ENCODE results near the gene TPRN.

TPRN gene

GRCh38 chr9:137158625-137159024 is 41.9 kb downstream of the TPRN start:
- DNase-seq = no peak

GRCh38 chr9:137157618-137158415 is 42.7 kb downstream of the TPRN start:
- no peak for DNase-seq

- DNase-seq = no peak
Observed at GRCh38 chr9:137156567-137157375, 43.8 kb downstream of the TPRN start.

DNA sequence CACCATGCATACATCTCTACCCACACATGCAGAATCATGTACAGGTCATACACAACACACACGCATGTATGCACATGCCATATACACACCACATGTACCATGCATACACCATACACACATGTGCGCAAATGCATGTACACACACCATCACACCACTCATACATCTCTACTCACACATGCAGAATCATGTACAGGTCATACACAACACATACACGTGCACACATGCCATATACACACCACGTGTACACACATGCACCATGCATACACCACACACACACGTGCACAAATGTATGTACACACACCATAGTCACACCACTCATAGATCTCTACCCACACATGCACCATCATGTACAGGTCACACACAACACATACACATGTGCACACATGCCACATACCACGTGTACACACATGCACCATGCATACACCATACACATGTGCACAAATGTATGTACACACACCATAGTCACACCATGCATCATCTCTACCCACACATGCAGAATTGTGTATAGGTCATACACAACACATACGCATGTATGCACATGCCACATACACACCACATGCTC is 47.6 kb downstream of the TPRN start:
- DNase-seq = no peak

DNA sequence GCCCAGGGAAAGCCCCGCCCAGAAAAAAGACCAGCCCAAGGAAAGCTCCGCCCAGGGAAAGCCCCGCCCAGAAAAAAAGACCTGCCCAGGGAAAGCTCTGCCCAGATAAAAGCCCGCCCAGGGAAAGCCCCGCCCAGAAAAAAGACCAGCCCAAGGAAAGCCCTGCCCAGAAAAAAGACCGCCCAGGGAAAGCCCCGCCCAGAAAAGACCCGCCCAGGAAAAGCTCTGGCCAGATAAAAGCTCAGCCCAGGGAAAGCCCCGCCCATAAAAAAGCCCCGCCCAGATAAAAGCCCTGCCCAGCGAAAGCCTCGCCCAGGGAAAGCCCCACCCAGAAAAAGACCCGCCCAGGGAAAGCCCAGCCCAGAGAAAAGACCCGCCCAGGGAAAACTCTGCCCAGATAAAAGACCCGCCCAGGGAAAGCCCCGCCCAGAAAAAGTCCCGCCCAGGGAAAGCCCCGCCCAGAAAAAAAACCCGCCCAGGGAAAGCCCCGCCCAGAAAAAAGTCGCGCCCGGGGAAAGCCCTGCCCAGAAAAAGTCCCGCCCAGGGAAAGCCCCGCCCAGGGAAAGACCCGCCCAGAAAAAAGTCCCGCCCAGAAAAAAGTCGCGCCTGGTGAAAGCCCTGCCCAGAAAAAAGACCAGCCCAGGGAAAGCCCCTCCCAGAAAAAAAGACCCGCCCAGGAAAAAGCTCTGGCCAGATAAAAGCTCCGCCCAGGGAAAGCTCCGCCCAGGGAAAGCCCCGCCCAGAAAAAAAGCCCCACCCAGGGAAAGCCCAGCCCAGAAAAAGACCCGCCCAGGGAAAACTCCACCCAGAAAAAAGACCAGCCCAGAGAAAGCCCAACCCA is 49.7 kb downstream of the TPRN start:
- no peak for DNase-seq

DNA sequence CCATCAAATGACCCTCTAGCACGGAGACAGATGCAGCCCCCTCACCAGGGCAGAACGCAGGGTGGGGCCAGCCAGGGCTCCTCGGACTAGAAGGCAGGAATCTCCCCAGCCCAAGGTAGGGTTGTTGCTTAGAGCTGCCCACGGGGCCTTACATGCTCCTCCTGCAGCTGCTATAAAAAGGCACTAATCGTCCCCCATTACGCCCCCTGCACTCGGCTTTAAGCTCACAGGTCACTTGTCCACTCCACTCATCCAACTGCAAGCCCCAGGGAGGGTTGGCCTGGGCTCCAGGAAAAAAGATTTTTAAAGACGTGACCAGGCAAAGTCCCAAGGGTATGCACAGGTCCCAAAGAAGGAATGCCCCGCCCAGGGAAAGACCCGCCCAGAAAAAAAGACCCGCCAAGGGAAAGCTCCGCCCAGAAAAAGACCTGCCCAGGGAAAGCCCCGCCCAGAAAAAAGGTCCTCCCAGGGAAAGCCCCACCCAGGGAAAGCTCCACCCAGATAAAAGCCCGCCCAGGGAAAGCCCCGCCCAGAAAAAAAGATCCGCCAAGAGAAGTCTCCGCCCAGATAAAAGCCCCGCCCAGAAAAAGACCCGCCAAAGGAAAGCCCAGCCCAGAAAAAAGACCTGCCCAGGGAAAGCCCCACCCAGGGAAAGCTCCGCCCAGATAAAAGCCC is 50.5 kb downstream of the TPRN start:
- no peak for DNase-seq

GRCh38 chr9:137149363-137149762 is 51.2 kb downstream of the TPRN start:
- no peak for DNase-seq

DNA sequence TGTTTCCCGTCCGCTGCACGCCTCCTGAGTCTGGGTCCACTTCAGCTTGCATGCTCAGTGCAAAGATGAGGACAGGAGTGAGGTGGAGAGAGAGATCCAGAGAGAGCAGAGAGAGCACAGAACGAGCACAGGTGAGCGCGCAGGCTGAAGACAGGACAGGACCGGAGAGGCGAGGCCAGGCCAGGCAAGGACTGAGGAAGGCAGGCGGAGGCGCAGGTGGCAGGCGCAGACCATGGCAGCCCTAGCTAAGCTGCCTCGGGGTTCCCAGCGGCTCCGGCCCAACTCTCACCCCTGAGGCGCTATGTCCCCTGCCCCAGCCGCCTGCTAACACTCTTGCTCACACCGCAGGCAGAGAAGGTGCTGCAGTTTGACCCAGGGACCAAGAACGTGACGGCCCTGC is 51.9 kb downstream of the TPRN start:
- DNase-seq = no peak

DNA sequence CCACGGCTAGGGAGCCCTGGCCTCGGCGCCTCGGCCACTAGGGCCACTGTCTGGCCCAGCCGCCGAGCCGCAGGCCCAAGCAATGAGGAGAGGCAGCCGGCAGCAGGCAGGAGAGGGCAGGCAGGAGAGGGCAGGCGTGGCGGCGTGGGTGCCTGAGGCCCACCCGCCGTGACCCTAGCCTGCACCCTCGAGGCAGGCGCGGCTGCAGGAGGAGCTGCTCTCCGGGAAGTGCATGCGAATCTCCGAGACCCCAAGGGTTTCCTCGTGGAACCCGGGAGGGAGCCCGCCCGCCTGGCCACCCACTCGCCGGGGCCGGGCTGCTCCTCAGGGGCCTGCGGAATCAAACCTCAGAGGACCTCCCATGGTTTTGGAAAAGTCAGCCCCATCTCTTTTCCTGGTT is 52.3 kb downstream of the TPRN start:
- no peak for DNase-seq

DNA sequence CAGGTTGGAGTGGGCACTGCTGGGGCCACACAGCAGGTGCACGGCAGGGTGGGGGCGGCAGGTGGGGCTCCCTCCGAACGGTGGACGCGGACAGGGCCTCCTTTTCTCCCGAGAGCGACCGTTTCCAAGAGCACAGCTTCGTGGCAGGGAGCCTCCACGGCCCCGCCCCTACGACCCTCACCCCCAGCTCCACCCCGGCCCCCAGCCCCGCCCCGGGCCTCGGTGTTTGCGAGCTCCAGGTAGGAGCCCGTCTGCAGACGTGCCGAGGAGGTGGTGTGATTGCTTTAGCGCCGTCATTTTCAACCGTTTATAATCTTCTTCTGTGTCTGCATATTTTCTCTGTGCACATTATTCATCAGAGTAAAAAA is 52.8 kb downstream of the TPRN start:
- DNase-seq = no peak

DNA sequence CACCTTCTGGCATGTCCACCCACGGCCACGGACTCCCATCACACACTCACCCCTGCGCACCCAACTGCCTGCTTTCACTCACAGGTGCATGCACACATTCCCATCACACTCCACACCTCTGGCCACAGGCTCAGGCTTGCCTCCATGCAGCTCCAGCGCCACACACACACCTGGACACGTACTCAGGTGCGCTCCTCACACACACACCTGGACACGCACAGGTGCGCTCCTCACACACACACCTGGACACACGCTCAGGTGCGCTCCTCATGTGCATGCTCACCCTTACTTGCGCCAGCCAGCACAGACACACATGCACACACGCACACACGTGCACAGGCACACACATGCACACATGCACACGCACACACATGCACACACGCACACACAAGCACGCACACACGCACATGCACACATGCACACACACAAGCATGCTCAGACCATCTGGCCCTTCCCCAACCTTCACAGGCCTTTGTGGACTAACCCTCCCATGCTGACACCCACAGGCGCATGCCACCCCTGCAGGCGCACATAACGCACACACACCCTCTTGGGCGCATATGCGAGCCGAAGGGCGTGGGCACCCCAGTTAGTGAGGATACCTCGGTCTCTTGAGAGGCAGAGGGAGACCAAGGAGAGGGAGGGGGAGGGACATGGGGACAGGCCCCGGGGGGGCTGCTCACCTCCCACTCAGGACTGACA is 53.3 kb downstream of the TPRN start:
- no peak for DNase-seq

- DNase-seq = no peak
Observed at GRCh38 chr9:137146527-137146918, 54.0 kb downstream of the TPRN start.

DNA sequence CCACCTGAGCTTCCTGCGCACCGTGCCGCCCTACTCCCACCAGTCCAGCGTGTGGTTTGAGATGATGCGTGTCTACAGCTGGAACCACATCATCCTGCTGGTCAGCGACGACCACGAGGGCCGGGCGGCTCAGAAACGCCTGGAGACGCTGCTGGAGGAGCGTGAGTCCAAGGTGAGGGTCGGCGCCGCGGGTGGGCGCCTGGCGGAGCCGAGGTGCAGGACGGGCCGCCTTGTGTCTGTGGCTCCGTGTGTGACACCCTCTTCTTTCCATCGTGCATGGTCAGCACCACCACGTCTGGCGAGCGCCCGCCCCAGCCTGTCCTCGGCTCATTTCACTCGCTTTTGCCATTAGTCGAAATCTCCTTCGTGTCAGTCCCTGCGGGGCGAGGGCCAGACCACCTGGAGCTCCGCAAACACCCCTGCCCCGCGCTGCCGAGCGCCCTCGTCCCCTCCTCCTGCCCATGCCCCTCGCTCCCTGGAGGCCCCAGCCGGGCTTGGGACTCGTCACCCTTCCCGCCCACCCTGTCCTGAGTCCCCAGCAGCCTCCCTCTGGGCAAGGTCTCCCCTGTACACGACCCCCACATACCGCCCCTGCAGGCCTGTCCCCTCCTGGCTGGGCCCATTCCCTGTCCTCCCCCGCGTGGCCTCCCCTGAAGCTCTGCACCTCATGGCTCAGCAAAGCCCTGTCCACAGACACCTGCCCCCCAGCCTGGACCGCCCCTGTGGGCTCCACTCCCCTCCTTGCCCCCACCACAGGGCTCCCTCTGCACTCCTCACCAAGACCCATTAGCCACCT is 54.6 kb downstream of the TPRN start:
- DNase-seq = no peak

DNA sequence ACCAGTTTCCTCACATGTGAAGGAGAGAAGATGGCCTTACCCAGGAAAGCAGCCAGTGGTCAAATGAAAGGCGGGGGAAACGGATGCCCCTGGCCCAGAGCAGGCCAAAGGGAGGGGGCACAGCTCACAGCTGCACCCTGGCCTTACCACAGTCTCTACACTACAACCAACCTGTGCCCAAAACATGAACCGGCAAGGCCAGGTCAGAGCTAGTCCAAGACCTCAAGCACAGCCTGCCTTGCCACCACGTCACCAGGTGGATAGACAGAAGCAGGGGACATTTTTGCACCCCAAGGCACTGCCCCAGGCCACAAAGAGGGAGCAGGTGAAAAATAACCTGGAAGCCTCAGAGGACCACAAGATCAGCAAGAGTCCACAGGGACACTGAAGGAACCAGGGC is 57.1 kb downstream of the TPRN start:
- no peak for DNase-seq

DNA sequence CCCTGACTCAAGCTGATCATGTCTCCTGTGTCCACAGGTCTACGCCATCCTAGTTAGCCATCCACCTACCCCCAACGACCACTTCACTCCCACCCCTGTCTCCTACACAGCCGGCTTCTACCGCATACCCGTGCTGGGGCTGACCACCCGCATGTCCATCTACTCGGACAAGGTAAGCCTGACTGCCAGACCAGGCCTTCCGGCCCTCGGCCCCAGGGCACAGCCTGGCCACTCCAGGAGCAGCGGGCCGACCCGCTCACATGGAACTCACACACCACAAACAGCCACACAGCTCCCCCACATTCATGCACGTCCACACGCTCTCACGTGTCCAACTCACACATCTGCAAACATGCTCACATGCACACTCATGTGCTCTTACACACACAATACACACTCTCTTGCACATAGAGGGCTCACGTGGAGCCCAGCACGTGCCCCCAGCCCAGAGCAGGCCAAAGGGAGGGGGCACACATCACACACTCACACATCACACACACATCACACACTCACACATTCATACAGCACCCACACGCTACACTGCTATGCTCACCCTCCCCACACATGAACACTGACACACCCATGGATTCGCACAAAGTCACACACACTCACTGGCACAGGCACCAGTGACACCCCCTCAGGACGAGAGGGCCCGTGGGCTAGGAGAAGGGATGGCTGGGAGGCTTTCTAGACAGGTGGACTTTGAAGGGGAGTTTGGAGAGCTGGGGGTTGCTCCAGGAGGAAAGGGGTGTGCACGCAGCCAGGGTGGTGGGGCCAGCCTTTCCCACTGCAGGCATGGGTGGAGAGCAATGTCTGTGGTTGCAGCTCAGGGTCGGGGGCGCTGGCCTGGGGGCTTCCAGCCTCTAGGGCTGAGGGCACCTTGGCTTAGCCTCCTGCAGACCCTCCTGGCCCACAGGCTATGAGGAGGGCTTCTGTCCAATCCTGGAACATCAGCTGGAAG is 58.3 kb downstream of the TPRN start:
- no peak for DNase-seq
